H9 (cell line): ENCODE results near the gene ASIC3. TPM values are rescaled to one million over a fixed set of nuclear protein-coding genes. Genes with fewer than 3 reads are reported as not detected.

Source experiments
- DNase-seq: peaks from one replicate; pipeline ENCODE4 v3.0.0-alpha.2; 2017
- H2AFZ ChIP-seq: one replicate; pipeline ENCODE4 v1.6.1; 2013; ENCODE audit warnings: mild to moderate bottlenecking, low read length, control low read depth, moderate library complexity
- H2AK5ac ChIP-seq: 2 replicates; pipeline ENCODE4 v1.6.1; 2013; ENCODE audit warnings: low read length, control low read depth, mixed read lengths; ENCODE audit not compliant: insufficient read length
- H2BK120ac ChIP-seq: one replicate; pipeline ENCODE4 v1.6.1; 2013; ENCODE audit warnings: low read depth, mild to moderate bottlenecking, low read length, control low read depth, inconsistent platforms; ENCODE audit not compliant: poor library complexity, severe bottlenecking
- H2BK12ac ChIP-seq: 2 replicates; pipeline ENCODE4 v1.6.1; 2013; ENCODE audit warnings: low read length, control low read depth, mixed read lengths, low read depth; ENCODE audit not compliant: insufficient read length
- H2BK15ac ChIP-seq: 2 replicates; pipeline ENCODE4 v1.6.1; 2013; ENCODE audit warnings: low read depth, low read length, control low read depth
- H2BK20ac ChIP-seq: one replicate; pipeline ENCODE4 v1.6.1; 2013; ENCODE audit warnings: low read depth, mild to moderate bottlenecking, low read length, control low read depth, inconsistent platforms; ENCODE audit not compliant: poor library complexity, severe bottlenecking
- H2BK5ac ChIP-seq: 2 replicates; pipeline ENCODE4 v1.6.1; 2013; ENCODE audit warnings: low read length, control low read depth, mixed read lengths; ENCODE audit not compliant: insufficient read length
- H3K14ac ChIP-seq: 2 replicates; pipeline ENCODE4 v1.6.1; 2013; ENCODE audit warnings: low read length, control low read depth; ENCODE audit not compliant: insufficient read depth
- H3K18ac ChIP-seq: 2 replicates; pipeline ENCODE4 v1.6.1; 2013; ENCODE audit warnings: low read depth, mild to moderate bottlenecking, mixed read lengths, low read length, control low read depth; ENCODE audit not compliant: insufficient read length
- H3K23ac ChIP-seq: 2 replicates; pipeline ENCODE4 v1.6.1; 2013; ENCODE audit warnings: low read length, control low read depth, mixed read lengths, low read depth; ENCODE audit not compliant: insufficient read length
- H3K23me2 ChIP-seq: 2 replicates; pipeline ENCODE4 v1.6.1; 2013; ENCODE audit warnings: low read depth, mild to moderate bottlenecking, mixed read lengths, low read length, control low read depth; ENCODE audit not compliant: insufficient read length, poor library complexity, severe bottlenecking
- H3K27ac ChIP-seq: 2 replicates; pipeline ENCODE4 v1.5.1; 2013; ENCODE audit warnings: low read length, control low read depth, mixed read lengths, low read depth; ENCODE audit not compliant: insufficient read length
- H3K27me3 ChIP-seq: 2 replicates; pipeline ENCODE4 v1.6.1; 2013; ENCODE audit warnings: low read length, control low read depth, inconsistent platforms; ENCODE audit not compliant: insufficient read depth
- H3K4ac ChIP-seq: 2 replicates; pipeline ENCODE4 v1.6.1; 2013; ENCODE audit warnings: low read depth, mild to moderate bottlenecking, control low read depth, inconsistent platforms, low read length, moderate library complexity
- H3K4me1 ChIP-seq: 2 replicates; pipeline ENCODE4 v1.6.1; 2013; ENCODE audit warnings: low read length, control low read depth, inconsistent platforms; ENCODE audit not compliant: insufficient read depth
- H3K4me2 ChIP-seq: 2 replicates; pipeline ENCODE4 v1.6.1; 2013; ENCODE audit warnings: low read length, control low read depth, mixed read lengths; ENCODE audit not compliant: insufficient read length, insufficient read depth
- H3K56ac ChIP-seq: 2 replicates; pipeline ENCODE4 v1.6.1; 2013; ENCODE audit warnings: low read depth, mild to moderate bottlenecking, mixed read lengths, low read length, control low read depth; ENCODE audit not compliant: insufficient read length
- H3K79me1 ChIP-seq: 2 replicates; pipeline ENCODE4 v1.6.1; 2013; ENCODE audit warnings: low read depth, mild to moderate bottlenecking, moderate library complexity, low read length, control low read depth, inconsistent platforms; ENCODE audit not compliant: insufficient read depth, poor library complexity, severe bottlenecking
- H3K79me2 ChIP-seq: 2 replicates; pipeline ENCODE4 v1.6.1; 2013; ENCODE audit warnings: low read length, control low read depth, inconsistent platforms; ENCODE audit not compliant: insufficient read depth
- H3K9ac ChIP-seq: 2 replicates; pipeline ENCODE4 v1.6.1; 2013; ENCODE audit warnings: low read length, control low read depth, mixed read lengths; ENCODE audit not compliant: insufficient read length; ENCODE audit errors: extremely low read depth
- H3K9me3 ChIP-seq: one replicate; pipeline ENCODE4 v1.6.1; 2013; ENCODE audit warnings: low read depth, low read length, inconsistent platforms; ENCODE audit not compliant: control insufficient read depth
- H3T11ph ChIP-seq: one replicate; pipeline ENCODE4 v1.6.1; 2013; ENCODE audit warnings: mild to moderate bottlenecking, low read length, control low read depth, inconsistent platforms
- H4K20me1 ChIP-seq: one replicate; pipeline ENCODE4 v1.6.1; 2013; ENCODE audit not compliant: control insufficient read depth, insufficient read length, insufficient read depth
- H4K5ac ChIP-seq: 2 replicates; pipeline ENCODE4 v1.6.1; 2013; ENCODE audit warnings: low read depth, mild to moderate bottlenecking, mixed read lengths, low read length, control low read depth; ENCODE audit not compliant: insufficient read length
- H4K8ac ChIP-seq: replicated peaks from 2 replicates; pipeline ENCODE4 v1.6.1; 2013; ENCODE audit warnings: low read length, control low read depth, mixed read lengths, low read depth; ENCODE audit not compliant: insufficient read length
- H4K91ac ChIP-seq: 2 replicates; pipeline ENCODE4 v1.6.1; 2013; ENCODE audit warnings: low read depth, mild to moderate bottlenecking, moderate library complexity, mixed read lengths, low read length, control low read depth; ENCODE audit not compliant: insufficient read length
- H3K27ac Mint-ChIP-seq, 3 experiments: 2 replicates in 2 of 3; 3 replicates in 1 of 3; pipeline ENCODE4 v1.8.0; 2020 to 2021; ENCODE audit warnings: mixed read lengths in 3 of 3, mild to moderate bottlenecking in 1 of 3, moderate library complexity in 1 of 3
- H3K27me3 Mint-ChIP-seq: 2 replicates; pipeline ENCODE4 v1.8.0; 2021; ENCODE audit warnings: low read depth, mild to moderate bottlenecking, moderate library complexity, mixed read lengths
- H3K36me3 Mint-ChIP-seq, 3 experiments: 2 replicates in 2 of 3; 3 replicates in 1 of 3; pipeline ENCODE4 v1.8.0; 2020 to 2021; ENCODE audit warnings: low read depth in 3 of 3, mixed read lengths in 3 of 3; ENCODE audit not compliant: insufficient read depth in 1 of 3
- H3K4me1 Mint-ChIP-seq, 2 experiments: 2 replicates each; pipeline ENCODE4 v1.8.0; 2020; ENCODE audit warnings: mixed read lengths in 2 of 2
- H3K4me3 Mint-ChIP-seq, 2 experiments: 2 replicates in 1 of 2; 3 replicates in 1 of 2; pipeline ENCODE4 v1.8.0; 2020 to 2021; ENCODE audit warnings: mild to moderate bottlenecking in 2 of 2, mixed read lengths in 2 of 2, moderate library complexity in 1 of 2
- H3K9me3 Mint-ChIP-seq, 2 experiments: 2 replicates in 1 of 2; 3 replicates in 1 of 2; pipeline ENCODE4 v1.8.0; 2020; ENCODE audit warnings: mild to moderate bottlenecking in 2 of 2, mixed read lengths in 2 of 2, moderate library complexity in 1 of 2
- CTCF ChIP-seq: fragments of 200-600 bp; sonication (generic); conservative IDR thresholded peaks from 3 replicates; pipeline ENCODE4 v1.8.0; 2021; ENCODE audit warnings: antibody characterized with exemption, mild to moderate bottlenecking
- WGBS: extraction: QIAGEN DNeasy Blood & Tissue Kit; methylation state at CpG from one replicate; pipeline ENCODE4 v1.1.7; 2013; ENCODE audit warnings: missing lambda C conversion rate, low lambda C conversion rate, mixed read lengths; ENCODE audit not compliant: insufficient read length; ENCODE audit errors: extremely low coverage; 5-methylcytosine and 5-hydroxymethylcytosine counted together
- total RNA-seq: library from RNA; stranded (reverse); gene quantifications from 2 replicates; pipeline ENCODE4 v1.2.1, GENCODE V29; 2021

Gene ASIC3
- total RNA-seq, 1 experiment from 2014 or later: 1.7 TPM

- H3K79me1 ChIP-seq: no peaks in the 10 kb centered on the region
- no peak overlapping the region for H3K18ac ChIP-seq
- peaks cover 24 to 51% of the 10 kb centered on the region in 2 experiments for H3K4me1 Mint-ChIP-seq
- H3K27me3 ChIP-seq: peaks cover 6% of the 10 kb centered on the region; the same call in 1 of the 2 replicates
- no peak overlapping the region for H3K14ac ChIP-seq
- no peaks in the 10 kb centered on the region for H3K9me3 ChIP-seq
- H3K9me3 Mint-ChIP-seq: peaks cover 0 to 9% of the 10 kb centered on the region in 2 experiments; a peak in 2 of 5 replicates
- no peak overlapping the region for H2BK5ac ChIP-seq
- H3K79me2 ChIP-seq: no peaks in the 10 kb centered on the region
- H2BK12ac ChIP-seq: no peak overlapping the region
- no peak for DNase-seq
- H3K4me2 ChIP-seq: peak overlapping the region; percentile 17
- WGBS: no CpG with 5 or more reads among the region's 13 CpGs
- no peak overlapping the region for H2BK120ac ChIP-seq
- H3K56ac ChIP-seq: no peak overlapping the region
- peak overlapping the region; percentile 55 to 79 for H3K4me3 Mint-ChIP-seq
- no peak overlapping the region for H3K27ac Mint-ChIP-seq
- no peak overlapping the region for H4K91ac ChIP-seq
- H3K27me3 Mint-ChIP-seq: peaks cover 76% of the 10 kb centered on the region
- no peaks in the 10 kb centered on the region for H4K20me1 ChIP-seq
- TF ChIP-seq CTCF: no peak
- H2BK20ac ChIP-seq: no peak overlapping the region
- H4K5ac ChIP-seq: no peak overlapping the region
- no peak overlapping the region for H3K9ac ChIP-seq
- H3K36me3 Mint-ChIP-seq: peaks cover 2 to 6% (median 6%) of the 10 kb centered on the region in 3 experiments; a peak in 6 of 7 replicates
- no peak overlapping the region for H2AK5ac ChIP-seq
- H3K27ac ChIP-seq: no peak overlapping the region
- no peak overlapping the region for H2BK15ac ChIP-seq
- peaks cover 6% of the 10 kb centered on the region; the same call in 1 of the 2 replicates for H3K4me1 ChIP-seq
- no peak overlapping the region for H2AFZ ChIP-seq
- peaks cover 7% of the 10 kb centered on the region for H3K23me2 ChIP-seq
- H4K8ac ChIP-seq: no peak overlapping the region
- no peak overlapping the region for H3K4ac ChIP-seq
- no peak overlapping the region for H3K23ac ChIP-seq
- H3T11ph ChIP-seq: no peak overlapping the region
Observed at GRCh38 chr7:151017370-151017952, 30.9 kb upstream of the ASIC3 start.
